Measurements from ENCODE around the gene LOXL4. TPM values are rescaled to one million over a fixed set of nuclear protein-coding genes. Genes with fewer than 3 reads are reported as not detected.

LOXL4 gene
- total RNA-seq, 1 donor from 2014 or later: 2.9 TPM

GRCh38 chr10:98224996-98225395, 43.0 kb downstream of the LOXL4 start:
- no peak for TF ChIP-seq CTCF (IDR thresholded peaks at IDR 0.05)
- Mint-ChIP-seq H3K27me3 (ENCODE audit: unreplicated experiment) (no peaks in the 10 kb centered on the region), H3K4me1 (ENCODE audit: unreplicated experiment) (peaks cover 24% of the 10 kb centered on the region), H3K36me3 (ENCODE audit: unreplicated experiment) (peaks cover 7% of the 10 kb centered on the region), H3K27ac (ENCODE audit: unreplicated experiment) (peak overlapping the region; percentile 1), H3K4me3 (ENCODE audit: unreplicated experiment) (no peak overlapping the region), H3K9me3 (ENCODE audit: unreplicated experiment) (peaks cover 1% of the 10 kb centered on the region)
- DNase-seq (ENCODE audit: extremely low spot score, unreplicated experiment): no peak

GRCh38 chr10:98224509-98224908, 43.5 kb downstream of the LOXL4 start:
- H3K36me3 Mint-ChIP-seq (ENCODE audit: unreplicated experiment): peaks cover 12% of the 10 kb centered on the region
- no peak for DNase-seq (ENCODE audit: extremely low spot score, unreplicated experiment)
- H3K9me3 Mint-ChIP-seq (ENCODE audit: unreplicated experiment): peaks cover 6% of the 10 kb centered on the region
- H3K4me1 Mint-ChIP-seq (ENCODE audit: unreplicated experiment): peaks cover 24% of the 10 kb centered on the region
- H3K4me3 Mint-ChIP-seq (ENCODE audit: unreplicated experiment): no peak overlapping the region
- no peak for TF ChIP-seq CTCF (IDR thresholded peaks at IDR 0.05)
- H3K27me3 Mint-ChIP-seq (ENCODE audit: unreplicated experiment): no peaks in the 10 kb centered on the region
- H3K27ac Mint-ChIP-seq (ENCODE audit: unreplicated experiment): no peak overlapping the region

- H3K4me3 Mint-ChIP-seq (ENCODE audit: unreplicated experiment): no peak overlapping the region
- TF ChIP-seq CTCF (IDR thresholded peaks at IDR 0.05): no peak
Observed at GRCh38 chr10:98223874-98224273, 44.1 kb downstream of the LOXL4 start.

GRCh38 chr10:98217801-98218200, 50.2 kb downstream of the LOXL4 start:
- H3K36me3 Mint-ChIP-seq (ENCODE audit: unreplicated experiment): peaks cover 30% of the 10 kb centered on the region
- H3K4me1 Mint-ChIP-seq (ENCODE audit: unreplicated experiment): no peaks in the 10 kb centered on the region
- TF ChIP-seq CTCF (IDR thresholded peaks at IDR 0.05): no peak

More at GRCh38 chr10:98223874-98224273, 44.1 kb downstream of the LOXL4 start:
- DNase-seq (ENCODE audit: extremely low spot score, unreplicated experiment): no peak
- H3K27me3 Mint-ChIP-seq (ENCODE audit: unreplicated experiment): no peaks in the 10 kb centered on the region
- H3K27ac Mint-ChIP-seq (ENCODE audit: unreplicated experiment): no peak overlapping the region
- H3K4me1 Mint-ChIP-seq (ENCODE audit: unreplicated experiment): peaks cover 24% of the 10 kb centered on the region
- H3K9me3 Mint-ChIP-seq (ENCODE audit: unreplicated experiment): peaks cover 11% of the 10 kb centered on the region
- H3K36me3 Mint-ChIP-seq (ENCODE audit: unreplicated experiment): peaks cover 14% of the 10 kb centered on the region

GRCh38 chr10:98215373-98215772, 52.6 kb downstream of the LOXL4 start:
- peaks cover 33% of the 10 kb centered on the region for H3K9me3 Mint-ChIP-seq (ENCODE audit: unreplicated experiment)

More at GRCh38 chr10:98217801-98218200, 50.2 kb downstream of the LOXL4 start:
- no peaks in the 10 kb centered on the region for H3K27me3 Mint-ChIP-seq (ENCODE audit: unreplicated experiment)
- H3K9me3 Mint-ChIP-seq (ENCODE audit: unreplicated experiment): peaks cover 33% of the 10 kb centered on the region
- no peak overlapping the region for H3K4me3 Mint-ChIP-seq (ENCODE audit: unreplicated experiment)
- DNase-seq (ENCODE audit: extremely low spot score, unreplicated experiment): no peak
- H3K27ac Mint-ChIP-seq (ENCODE audit: unreplicated experiment): no peak overlapping the region

More at GRCh38 chr10:98215373-98215772, 52.6 kb downstream of the LOXL4 start:
- DNase-seq (ENCODE audit: extremely low spot score, unreplicated experiment): no peak
- Mint-ChIP-seq H3K27ac (ENCODE audit: unreplicated experiment) (no peak overlapping the region), H3K4me1 (ENCODE audit: unreplicated experiment) (peaks cover 3% of the 10 kb centered on the region), H3K36me3 (ENCODE audit: unreplicated experiment) (peaks cover 33% of the 10 kb centered on the region), H3K27me3 (ENCODE audit: unreplicated experiment) (no peaks in the 10 kb centered on the region), H3K4me3 (ENCODE audit: unreplicated experiment) (no peak overlapping the region)
- TF ChIP-seq CTCF (IDR thresholded peaks at IDR 0.05): no peak
